M059J (cell line): ENCODE results near the gene CCT6B. TPM values are rescaled to one million over a fixed set of nuclear protein-coding genes. Genes with fewer than 3 reads are reported as not detected.

Experiments used
- DNase-seq: peaks from one replicate; pipeline ENCODE4 v3.0.0-alpha.2; 2012; ENCODE audit warnings: low read depth
- total RNA-seq: library from RNA; depleted of rRNA; stranded (reverse); fragments of >200 nt; shearing (Covaris generic); gene quantifications from 2 replicates; pipeline ENCODE4 v1.2.3, GENCODE V29; 2014; rRNA removed

Gene CCT6B
- total RNA-seq, 1 experiment from 2014 or later: 1.1 TPM

- no peak for DNase-seq
These were observed 76.7 kb downstream of the CCT6B start for GRCh38 chr17:34884597-34884996.

DNA sequence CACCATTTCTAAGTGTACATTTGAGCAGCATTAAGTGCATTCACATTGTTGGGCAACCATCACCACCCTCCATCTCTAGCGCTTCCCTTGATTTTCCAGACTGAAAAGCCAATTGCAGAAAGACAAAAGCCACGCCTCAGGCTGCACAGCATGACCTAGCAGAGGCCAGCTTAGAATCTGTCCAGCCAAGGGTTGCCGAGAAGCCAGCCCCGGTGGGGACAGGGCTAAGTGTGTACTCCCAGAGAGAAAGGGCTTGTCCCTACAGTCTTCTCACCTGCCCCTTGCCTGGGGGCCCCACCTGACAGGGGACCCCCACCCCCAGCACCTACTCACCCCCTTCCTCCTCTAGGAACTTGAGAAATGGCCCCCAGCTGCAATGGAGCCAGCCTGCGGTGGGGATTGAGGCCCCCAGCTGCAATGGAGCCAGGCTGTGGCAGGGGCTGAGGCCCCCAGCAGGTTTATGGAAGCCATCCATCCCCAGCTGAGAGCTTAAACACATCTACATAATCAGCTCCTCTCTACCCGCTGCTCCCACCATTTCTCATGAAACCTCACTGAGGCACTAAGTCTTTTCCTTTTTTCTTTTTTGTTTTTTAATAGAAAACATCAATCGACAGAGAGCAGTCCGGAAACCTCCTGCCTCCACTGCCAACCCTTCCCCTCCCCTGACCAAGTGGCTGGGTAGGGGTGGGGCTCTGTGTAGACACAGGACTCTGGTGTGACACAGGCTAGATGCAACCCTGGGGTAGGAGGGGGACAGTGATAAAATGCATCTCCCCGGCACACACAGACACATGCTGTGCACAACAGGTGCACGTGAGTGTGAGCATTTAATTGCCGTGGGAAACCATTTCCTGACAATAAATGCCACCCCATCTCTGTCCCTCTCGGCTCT lies 77.9 kb downstream of the CCT6B start:
- no peak for DNase-seq

DNA sequence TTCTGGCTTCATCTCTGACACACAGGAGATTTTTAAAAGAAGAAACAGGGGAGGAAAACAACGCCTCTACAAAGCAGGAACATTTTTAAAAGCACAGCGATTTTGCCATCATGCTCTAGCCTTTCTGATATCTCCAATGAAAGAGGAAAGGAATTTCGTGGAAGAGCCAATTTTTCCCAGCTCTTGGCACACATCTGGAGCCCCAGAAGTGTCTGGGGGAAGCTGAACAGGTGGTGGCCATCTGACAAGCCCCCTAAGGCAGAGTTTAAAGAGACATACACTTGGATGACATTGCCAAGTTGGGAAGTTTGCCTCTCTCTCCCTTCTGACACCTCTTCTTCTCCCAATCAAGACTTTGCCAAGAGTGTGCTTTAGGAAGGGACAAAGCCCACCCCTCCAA lies 82.1 kb downstream of the CCT6B start:
- no peak for DNase-seq

Other genes starting within 250 kb of the CCT6B start
- gene ZNF830, start 80 bp upstream of the CCT6B start, total RNA-seq: 10.5 and 12.3 TPM in 2 replicates
- 18.7 and 33.5 TPM in 2 replicates for gene LIG3, start 19.1 kb upstream of the CCT6B start, total RNA-seq
- gene RFFL, start 102.2 kb upstream of the CCT6B start, total RNA-seq: 21.3 TPM in 2 replicates
- gene RAD51D, start 158.4 kb upstream of the CCT6B start, total RNA-seq: 8.4 and 10.0 TPM in 2 replicates
- not detected in 2 replicates for gene FNDC8, start 160.2 kb upstream of the CCT6B start, total RNA-seq
- 13.3 and 17.8 TPM in 2 replicates for gene NLE1, start 180.8 kb upstream of the CCT6B start, total RNA-seq
- gene UNC45B, start 186.4 kb upstream of the CCT6B start, total RNA-seq: 0.05 TPM in 1 of 2 replicates, not detected in the other
- gene SLC35G3, start 232.9 kb upstream of the CCT6B start, total RNA-seq: not detected in 2 replicates